NCI-H526 treated with DMSO at 0.1 percent for 48 hours (cell line): ENCODE results near the gene IWS1.
"Not testable (repeated sequence)": the region's sequence is repeated elsewhere in the genome, so short reads cannot be mapped to it uniquely, and the experiment has no call there.

ENCODE experiments used
- DNase-seq: peaks from one replicate; lab custom pipeline; 2025; lab: John Stamatoyannopoulos, UW

IWS1 gene

GRCh38 chr2:127528487-127528886 lies 2.2 kb upstream of the IWS1 start:
- DNase-seq, result no peak

GRCh38 chr2:127527001-127527804 lies 914 bp upstream of the IWS1 start:
- DNase-seq, result no peak

GRCh38 chr2:127525691-127526131 lies 578 bp downstream of the IWS1 start:
- no peak for DNase-seq

- not testable (repeated sequence) for DNase-seq
Observed at GRCh38 chr2:127524198-127524834, 2.0 kb downstream of the IWS1 start.

GRCh38 chr2:127523269-127523939 lies 2.9 kb downstream of the IWS1 start:
- DNase-seq, result no peak

- DNase-seq, result no peak
Observed at GRCh38 chr2:127520424-127520823, 5.9 kb downstream of the IWS1 start.

GRCh38 chr2:127517465-127517864 lies 8.8 kb downstream of the IWS1 start:
- DNase-seq, result no peak

- DNase-seq, result no peak
Observed at GRCh38 chr2:127516041-127516762, 10.1 kb downstream of the IWS1 start.

- peak; percentile 67 for DNase-seq
Observed at GRCh38 chr2:127515383-127515915, 10.8 kb downstream of the IWS1 start.

- no peak for DNase-seq
Observed at GRCh38 chr2:127514485-127514884, 11.8 kb downstream of the IWS1 start.

- no peak for DNase-seq
Observed at GRCh38 chr2:127514076-127514475, 12.2 kb downstream of the IWS1 start.

GRCh38 chr2:127512362-127512761 lies 13.9 kb downstream of the IWS1 start:
- DNase-seq, result no peak

- DNase-seq, result no peak
Observed at GRCh38 chr2:127511917-127512316, 14.4 kb downstream of the IWS1 start.

GRCh38 chr2:127511090-127511695 lies 15.1 kb downstream of the IWS1 start:
- no peak for DNase-seq

GRCh38 chr2:127510073-127510472 lies 16.2 kb downstream of the IWS1 start:
- DNase-seq, result no peak

- DNase-seq, result no peak
Observed at GRCh38 chr2:127508631-127509034, 17.7 kb downstream of the IWS1 start.

- DNase-seq, result no peak
Observed at GRCh38 chr2:127508023-127508630, 18.2 kb downstream of the IWS1 start.

- no peak for DNase-seq
Observed at GRCh38 chr2:127506510-127506909, 19.8 kb downstream of the IWS1 start.

GRCh38 chr2:127504552-127505430 lies 21.5 kb downstream of the IWS1 start:
- no peak for DNase-seq

GRCh38 chr2:127503491-127503890 lies 22.8 kb downstream of the IWS1 start:
- DNase-seq, result no peak
